ENCODE results near the gene PLOD2. TPM values are rescaled to one million over a fixed set of nuclear protein-coding genes. Genes with fewer than 3 reads are reported as not detected.

PLOD2 gene
- total and polyA plus RNA-seq, 4 donors = 18.6 to 57.0 (median 24.3) TPM

DNA sequence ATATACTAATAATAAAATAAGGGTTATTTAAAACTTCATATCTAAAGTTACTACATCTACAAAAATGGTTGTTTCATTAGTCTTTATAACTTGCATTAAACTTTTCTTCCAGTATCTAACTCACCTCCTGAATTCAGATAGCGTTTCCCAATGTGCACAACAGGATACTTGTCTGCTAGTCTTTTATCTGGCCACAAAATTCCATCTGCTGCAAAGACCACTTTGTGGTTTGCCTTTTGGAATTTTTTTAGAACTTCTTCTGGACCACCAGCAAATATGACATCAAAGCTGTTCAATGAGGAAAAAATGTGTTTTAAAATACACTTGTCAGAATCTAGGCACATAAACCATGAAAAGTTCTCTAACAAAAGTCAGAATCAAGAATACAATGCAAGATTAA, 50.8 kb downstream of the PLOD2 start:
- no peak overlapping the region for H3K27ac ChIP-seq (ENCODE audit: low read depth in 1 of 2, low read length in 2 of 2)
- DNase-seq (ENCODE audit: low spot score) = no peak
- no peaks in the 10 kb centered on the region for H3K9me3 ChIP-seq (ENCODE audit: control insufficient read depth in 4 of 4, low read length in 3 of 4)
- H3K36me3 ChIP-seq (ENCODE audit: control insufficient read depth in 4 of 4, insufficient read depth in 3 of 4, low read depth in 1 of 4, low read length in 3 of 4) = peaks cover 0 to 19% (median 2%) of the 10 kb centered on the region in 4 donors
- H3K4me3 ChIP-seq (ENCODE audit: low read depth in 1 of 3, low read length in 3 of 3) = no peak overlapping the region
- H3K9ac ChIP-seq (ENCODE audit: low read depth in 1 of 2, low read length in 2 of 2) = no peak overlapping the region
- H3K27me3 ChIP-seq (ENCODE audit: control insufficient read depth in 4 of 4, insufficient read depth in 4 of 4, low read length in 3 of 4) = no peaks in the 10 kb centered on the region
- 96% methylated on average over 1 of the region's 1 CpG for WGBS
- TF ChIP-seq, protein P1, sequence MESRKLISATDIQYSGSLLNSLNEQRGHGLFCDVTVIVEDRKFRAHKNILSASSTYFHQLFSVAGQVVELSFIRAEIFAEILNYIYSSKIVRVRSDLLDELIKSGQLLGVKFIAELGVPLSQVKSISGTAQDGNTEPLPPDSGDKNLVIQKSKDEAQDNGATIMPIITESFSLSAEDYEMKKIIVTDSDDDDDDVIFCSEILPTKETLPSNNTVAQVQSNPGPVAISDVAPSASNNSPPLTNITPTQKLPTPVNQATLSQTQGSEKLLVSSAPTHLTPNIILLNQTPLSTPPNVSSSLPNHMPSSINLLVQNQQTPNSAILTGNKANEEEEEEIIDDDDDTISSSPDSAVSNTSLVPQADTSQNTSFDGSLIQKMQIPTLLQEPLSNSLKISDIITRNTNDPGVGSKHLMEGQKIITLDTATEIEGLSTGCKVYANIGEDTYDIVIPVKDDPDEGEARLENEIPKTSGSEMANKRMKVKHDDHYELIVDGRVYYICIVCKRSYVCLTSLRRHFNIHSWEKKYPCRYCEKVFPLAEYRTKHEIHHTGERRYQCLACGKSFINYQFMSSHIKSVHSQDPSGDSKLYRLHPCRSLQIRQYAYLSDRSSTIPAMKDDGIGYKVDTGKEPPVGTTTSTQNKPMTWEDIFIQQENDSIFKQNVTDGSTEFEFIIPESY (IDR thresholded peaks at IDR 0.05) = no peak
- TF ChIP-seq HNF4A (conservative IDR thresholded peaks at IDR 0.05) = no peak
- TF ChIP-seq, protein P2, sequence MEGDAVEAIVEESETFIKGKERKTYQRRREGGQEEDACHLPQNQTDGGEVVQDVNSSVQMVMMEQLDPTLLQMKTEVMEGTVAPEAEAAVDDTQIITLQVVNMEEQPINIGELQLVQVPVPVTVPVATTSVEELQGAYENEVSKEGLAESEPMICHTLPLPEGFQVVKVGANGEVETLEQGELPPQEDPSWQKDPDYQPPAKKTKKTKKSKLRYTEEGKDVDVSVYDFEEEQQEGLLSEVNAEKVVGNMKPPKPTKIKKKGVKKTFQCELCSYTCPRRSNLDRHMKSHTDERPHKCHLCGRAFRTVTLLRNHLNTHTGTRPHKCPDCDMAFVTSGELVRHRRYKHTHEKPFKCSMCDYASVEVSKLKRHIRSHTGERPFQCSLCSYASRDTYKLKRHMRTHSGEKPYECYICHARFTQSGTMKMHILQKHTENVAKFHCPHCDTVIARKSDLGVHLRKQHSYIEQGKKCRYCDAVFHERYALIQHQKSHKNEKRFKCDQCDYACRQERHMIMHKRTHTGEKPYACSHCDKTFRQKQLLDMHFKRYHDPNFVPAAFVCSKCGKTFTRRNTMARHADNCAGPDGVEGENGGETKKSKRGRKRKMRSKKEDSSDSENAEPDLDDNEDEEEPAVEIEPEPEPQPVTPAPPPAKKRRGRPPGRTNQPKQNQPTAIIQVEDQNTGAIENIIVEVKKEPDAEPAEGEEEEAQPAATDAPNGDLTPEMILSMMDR (IDR thresholded peaks at IDR 0.05; ENCODE audit: low read depth, low read length, missing input control) = no peak
- no peak for TF ChIP-seq RAD21 (IDR thresholded peaks at IDR 0.05)
- no peak for TF ChIP-seq HNF4G (IDR thresholded peaks at IDR 0.05)
- TF ChIP-seq RXRA (IDR thresholded peaks at IDR 0.05) = no peak
- TF ChIP-seq, protein P3, sequence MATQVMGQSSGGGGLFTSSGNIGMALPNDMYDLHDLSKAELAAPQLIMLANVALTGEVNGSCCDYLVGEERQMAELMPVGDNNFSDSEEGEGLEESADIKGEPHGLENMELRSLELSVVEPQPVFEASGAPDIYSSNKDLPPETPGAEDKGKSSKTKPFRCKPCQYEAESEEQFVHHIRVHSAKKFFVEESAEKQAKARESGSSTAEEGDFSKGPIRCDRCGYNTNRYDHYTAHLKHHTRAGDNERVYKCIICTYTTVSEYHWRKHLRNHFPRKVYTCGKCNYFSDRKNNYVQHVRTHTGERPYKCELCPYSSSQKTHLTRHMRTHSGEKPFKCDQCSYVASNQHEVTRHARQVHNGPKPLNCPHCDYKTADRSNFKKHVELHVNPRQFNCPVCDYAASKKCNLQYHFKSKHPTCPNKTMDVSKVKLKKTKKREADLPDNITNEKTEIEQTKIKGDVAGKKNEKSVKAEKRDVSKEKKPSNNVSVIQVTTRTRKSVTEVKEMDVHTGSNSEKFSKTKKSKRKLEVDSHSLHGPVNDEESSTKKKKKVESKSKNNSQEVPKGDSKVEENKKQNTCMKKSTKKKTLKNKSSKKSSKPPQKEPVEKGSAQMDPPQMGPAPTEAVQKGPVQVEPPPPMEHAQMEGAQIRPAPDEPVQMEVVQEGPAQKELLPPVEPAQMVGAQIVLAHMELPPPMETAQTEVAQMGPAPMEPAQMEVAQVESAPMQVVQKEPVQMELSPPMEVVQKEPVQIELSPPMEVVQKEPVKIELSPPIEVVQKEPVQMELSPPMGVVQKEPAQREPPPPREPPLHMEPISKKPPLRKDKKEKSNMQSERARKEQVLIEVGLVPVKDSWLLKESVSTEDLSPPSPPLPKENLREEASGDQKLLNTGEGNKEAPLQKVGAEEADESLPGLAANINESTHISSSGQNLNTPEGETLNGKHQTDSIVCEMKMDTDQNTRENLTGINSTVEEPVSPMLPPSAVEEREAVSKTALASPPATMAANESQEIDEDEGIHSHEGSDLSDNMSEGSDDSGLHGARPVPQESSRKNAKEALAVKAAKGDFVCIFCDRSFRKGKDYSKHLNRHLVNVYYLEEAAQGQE (IDR thresholded peaks at IDR 0.05) = no peak
- no peak for TF ChIP-seq JUND (IDR thresholded peaks at IDR 0.05)
- TF ChIP-seq EGR1 (IDR thresholded peaks at IDR 0.05; ENCODE audit: low read depth in 2 of 2) = no peak
- TF ChIP-seq FOXA2 (IDR thresholded peaks at IDR 0.05) = no peak
- TF ChIP-seq, protein P4, sequence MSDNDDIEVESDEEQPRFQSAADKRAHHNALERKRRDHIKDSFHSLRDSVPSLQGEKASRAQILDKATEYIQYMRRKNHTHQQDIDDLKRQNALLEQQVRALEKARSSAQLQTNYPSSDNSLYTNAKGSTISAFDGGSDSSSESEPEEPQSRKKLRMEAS (IDR thresholded peaks at IDR 0.05) = no peak
- TF ChIP-seq FOXA1 (IDR thresholded peaks at IDR 0.05) = no peak
- H3K4me1 ChIP-seq (ENCODE audit: control insufficient read depth in 4 of 4, insufficient read depth in 4 of 4, low read length in 3 of 4) = peaks cover under 1 to 22% (median 4%) of the 10 kb centered on the region in 4 donors

DNA sequence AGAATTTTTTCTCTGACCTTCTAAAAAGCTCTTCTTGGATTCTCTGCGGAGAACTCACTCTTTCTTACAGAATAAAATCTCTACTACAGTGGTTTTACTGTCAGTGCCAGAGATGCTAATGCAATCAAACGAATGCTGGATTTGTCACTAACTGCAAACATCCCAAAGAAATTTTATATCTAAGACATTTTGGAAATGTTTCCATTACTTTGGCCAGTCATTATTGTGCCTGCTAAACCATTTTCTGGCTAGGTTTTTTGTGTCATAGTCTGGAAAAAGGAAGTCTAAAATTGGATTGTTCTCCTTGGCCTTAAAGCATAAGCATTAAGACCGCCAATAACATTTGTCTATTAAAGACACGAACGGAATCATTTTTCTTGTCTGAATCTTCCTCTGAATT, 54.0 kb downstream of the PLOD2 start:
- no peak overlapping the region for H3K27ac ChIP-seq (ENCODE audit: low read depth in 1 of 2, low read length in 2 of 2)
- WGBS = 89% methylated on average over 5 of the region's 5 CpGs

More for the DNA sequence above, 54.0 kb downstream of the PLOD2 start:
- peaks cover 0 to 30% (median 4%) of the 10 kb centered on the region in 4 donors for H3K36me3 ChIP-seq (ENCODE audit: control insufficient read depth in 4 of 4, insufficient read depth in 3 of 4, low read depth in 1 of 4, low read length in 3 of 4)
- no peaks in the 10 kb centered on the region for H3K9me3 ChIP-seq (ENCODE audit: control insufficient read depth in 4 of 4, low read length in 3 of 4)
- H3K4me3 ChIP-seq (ENCODE audit: low read depth in 1 of 3, low read length in 3 of 3) = no peak overlapping the region
- H3K4me1 ChIP-seq (ENCODE audit: control insufficient read depth in 4 of 4, insufficient read depth in 4 of 4, low read length in 3 of 4) = peaks cover 0 to 15% (median 3%) of the 10 kb centered on the region in 4 donors
- TF ChIP-seq, protein P1 (IDR thresholded peaks at IDR 0.05) = no peak
- TF ChIP-seq FOXA1 (IDR thresholded peaks at IDR 0.05) = no peak
- no peak for TF ChIP-seq HNF4A (conservative IDR thresholded peaks at IDR 0.05)
- no peak for TF ChIP-seq GABPA (IDR thresholded peaks at IDR 0.05 in 1 of 2, conservative IDR thresholded peaks at IDR 0.05 in 1 of 2)
- TF ChIP-seq EGR1 (IDR thresholded peaks at IDR 0.05; ENCODE audit: low read depth in 2 of 2) = no peak
- TF ChIP-seq YY1 (IDR thresholded peaks at IDR 0.05) = no peak
- no peak for TF ChIP-seq HNF4G (IDR thresholded peaks at IDR 0.05)
- no peak for TF ChIP-seq FOXA2 (IDR thresholded peaks at IDR 0.05)
- no peak for TF ChIP-seq TAF1 (conservative IDR thresholded peaks at IDR 0.05)
- TF ChIP-seq NR2F2 (IDR thresholded peaks at IDR 0.05) = no peak
- TF ChIP-seq, protein P3 (IDR thresholded peaks at IDR 0.05) = no peak
- H3K27me3 ChIP-seq (ENCODE audit: control insufficient read depth in 4 of 4, insufficient read depth in 4 of 4, low read length in 3 of 4) = no peaks in the 10 kb centered on the region
- no peak overlapping the region for H3K9ac ChIP-seq (ENCODE audit: low read depth in 1 of 2, low read length in 2 of 2)
- no peak for DNase-seq (ENCODE audit: low spot score)

Data from liver (tissue), 9 donors.